Suprapubic skin (tissue), 4 donors: ENCODE measurements around the gene ABCC3. TPM values are rescaled to one million over a fixed set of nuclear protein-coding genes. Genes with fewer than 3 reads are reported as not detected.

Source experiments
- DNase-seq, 2 donors: peaks; one replicate each; pipeline ENCODE4 v3.0.0-alpha.2; 2019; ENCODE audit warnings: low spot score in 2 of 2
- H3K27ac ChIP-seq: fragments of 200-600 bp; sonication (generic); one replicate; pipeline ENCODE4 v1.5.1; 2019
- H3K27me3 ChIP-seq: fragments of 200-600 bp; sonication (generic); one replicate; pipeline ENCODE4 v1.5.1; 2019
- H3K36me3 ChIP-seq: fragments of 200-600 bp; sonication (generic); one replicate; pipeline ENCODE4 v1.5.1; 2019
- H3K4me1 ChIP-seq: fragments of 200-600 bp; sonication (generic); one replicate; pipeline ENCODE4 v1.5.1; 2019
- H3K4me3 ChIP-seq: fragments of 200-600 bp; sonication (generic); one replicate; pipeline ENCODE4 v1.5.1; 2019; ENCODE audit warnings: mild to moderate bottlenecking
- H3K9me3 ChIP-seq: fragments of 200-600 bp; sonication (generic); one replicate; pipeline ENCODE4 v1.5.1; 2019
- CTCF ChIP-seq, 2 donors: fragments of 200-600 bp in 1 of 2; fragments of 450-650 bp in 1 of 2; sonication (generic) in 1 of 2; IDR thresholded peaks; one replicate each; pipeline ENCODE4 v1.5.1; 2016 to 2019; ENCODE audit warnings: antibody characterized with exemption in 2 of 2, mild to moderate bottlenecking in 1 of 2, moderate library complexity in 1 of 2
- EP300 ChIP-seq: sonication (generic); formaldehyde crosslinking; IDR thresholded peaks from one replicate; pipeline ENCODE4 v1.6.1; 2017; ENCODE audit warnings: antibody characterized with exemption
- POLR2A ChIP-seq, 2 donors: fragments of 450-650 bp; IDR thresholded peaks; one replicate each; pipeline ENCODE4 v1.6.1; 2017; ENCODE audit warnings: antibody characterized with exemption in 2 of 2, mild to moderate bottlenecking in 2 of 2, moderate library complexity in 2 of 2
- POLR2AphosphoS5 ChIP-seq, 3 donors: sonication (generic); formaldehyde crosslinking; IDR thresholded peaks; one replicate each; pipeline ENCODE4 v1.6.1; 2017; ENCODE audit warnings: antibody characterized with exemption in 3 of 3
- WGBS: methylation state at CpG from one replicate; pipeline ENCODE4 v1.1.5; 2018; 5-methylcytosine and 5-hydroxymethylcytosine counted together
- total RNA-seq, 4 donors: library from RNA; depleted of rRNA; stranded (reverse); fragments of >200 nt; gene quantifications; one replicate each; pipeline ENCODE4 v1.1.0, GENCODE V29; 2016

The ABCC3 gene, protein sequence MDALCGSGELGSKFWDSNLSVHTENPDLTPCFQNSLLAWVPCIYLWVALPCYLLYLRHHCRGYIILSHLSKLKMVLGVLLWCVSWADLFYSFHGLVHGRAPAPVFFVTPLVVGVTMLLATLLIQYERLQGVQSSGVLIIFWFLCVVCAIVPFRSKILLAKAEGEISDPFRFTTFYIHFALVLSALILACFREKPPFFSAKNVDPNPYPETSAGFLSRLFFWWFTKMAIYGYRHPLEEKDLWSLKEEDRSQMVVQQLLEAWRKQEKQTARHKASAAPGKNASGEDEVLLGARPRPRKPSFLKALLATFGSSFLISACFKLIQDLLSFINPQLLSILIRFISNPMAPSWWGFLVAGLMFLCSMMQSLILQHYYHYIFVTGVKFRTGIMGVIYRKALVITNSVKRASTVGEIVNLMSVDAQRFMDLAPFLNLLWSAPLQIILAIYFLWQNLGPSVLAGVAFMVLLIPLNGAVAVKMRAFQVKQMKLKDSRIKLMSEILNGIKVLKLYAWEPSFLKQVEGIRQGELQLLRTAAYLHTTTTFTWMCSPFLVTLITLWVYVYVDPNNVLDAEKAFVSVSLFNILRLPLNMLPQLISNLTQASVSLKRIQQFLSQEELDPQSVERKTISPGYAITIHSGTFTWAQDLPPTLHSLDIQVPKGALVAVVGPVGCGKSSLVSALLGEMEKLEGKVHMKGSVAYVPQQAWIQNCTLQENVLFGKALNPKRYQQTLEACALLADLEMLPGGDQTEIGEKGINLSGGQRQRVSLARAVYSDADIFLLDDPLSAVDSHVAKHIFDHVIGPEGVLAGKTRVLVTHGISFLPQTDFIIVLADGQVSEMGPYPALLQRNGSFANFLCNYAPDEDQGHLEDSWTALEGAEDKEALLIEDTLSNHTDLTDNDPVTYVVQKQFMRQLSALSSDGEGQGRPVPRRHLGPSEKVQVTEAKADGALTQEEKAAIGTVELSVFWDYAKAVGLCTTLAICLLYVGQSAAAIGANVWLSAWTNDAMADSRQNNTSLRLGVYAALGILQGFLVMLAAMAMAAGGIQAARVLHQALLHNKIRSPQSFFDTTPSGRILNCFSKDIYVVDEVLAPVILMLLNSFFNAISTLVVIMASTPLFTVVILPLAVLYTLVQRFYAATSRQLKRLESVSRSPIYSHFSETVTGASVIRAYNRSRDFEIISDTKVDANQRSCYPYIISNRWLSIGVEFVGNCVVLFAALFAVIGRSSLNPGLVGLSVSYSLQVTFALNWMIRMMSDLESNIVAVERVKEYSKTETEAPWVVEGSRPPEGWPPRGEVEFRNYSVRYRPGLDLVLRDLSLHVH (N-terminal part only)
- 100 to 1,000 TPM in 1 of 4 donors, 10 to 100 TPM in 3; 31.7 to 113 (median 36.2) TPM for total RNA-seq

GRCh38 chr17:50634224-50634914, at the start of gene ABCC3:
TSS of gene ABCC3 (plus strand) at chr17:50634881. CDS start at chr17:50634937, 56 bp downstream.
- no peaks in the 10 kb centered on the region for H3K9me3 ChIP-seq
- WGBS: 22% methylated on average over 24 of the region's 48 CpGs
- TF ChIP-seq EP300 (no peak), CTCF (IDR thresholded peaks at IDR 0.05) (no peak), POLR2A (IDR thresholded peaks at IDR 0.05) (no peak), POLR2AphosphoS5 (IDR thresholded peaks at IDR 0.05) (no peak)
- H3K4me1 ChIP-seq: peaks cover 32% of the 10 kb centered on the region
- peak within 1 kb of the TSS; percentile 56 for H3K4me3 ChIP-seq
- H3K27ac ChIP-seq: no peak within 1 kb of the TSS
- peak in 1 of 2 donors; percentile 77 for DNase-seq
- H3K36me3 ChIP-seq: no peaks in the 10 kb centered on the region
- H3K27me3 ChIP-seq: no peaks in the 10 kb centered on the region

- WGBS: 76% methylated on average over 4 of the region's 4 CpGs
- DNase-seq: no peak
- Histone ChIP-seq H3K4me1 (peaks cover 12% of the 10 kb centered on the region), H3K4me3 (no peak overlapping the region), H3K36me3 (no peaks in the 10 kb centered on the region), H3K9me3 (no peaks in the 10 kb centered on the region), H3K27ac (no peak overlapping the region), H3K27me3 (peaks cover 5% of the 10 kb centered on the region)
- TF ChIP-seq POLR2A (IDR thresholded peaks at IDR 0.05) (no peak), CTCF (IDR thresholded peaks at IDR 0.05) (no peak)
These were observed 49.3 kb upstream of the ABCC3 start for GRCh38 chr17:50585346-50585745.

- H3K27ac ChIP-seq: no peak overlapping the region
- H3K4me1 ChIP-seq: peaks cover 14% of the 10 kb centered on the region
- no peaks in the 10 kb centered on the region for H3K36me3 ChIP-seq
- no peak for DNase-seq
- no peaks in the 10 kb centered on the region for H3K27me3 ChIP-seq
- no peak for TF ChIP-seq EP300
- no peak for TF ChIP-seq POLR2A (IDR thresholded peaks at IDR 0.05)
- TF ChIP-seq POLR2AphosphoS5 (IDR thresholded peaks at IDR 0.05): no peak
- no peak for TF ChIP-seq CTCF (IDR thresholded peaks at IDR 0.05)
- WGBS: 74% methylated on average over 8 of the region's 8 CpGs
- no peak overlapping the region for H3K4me3 ChIP-seq
- H3K9me3 ChIP-seq: no peaks in the 10 kb centered on the region
These were observed 48.8 kb upstream of the ABCC3 start for GRCh38 chr17:50585891-50586290.

GRCh38 chr17:50586421-50587247, 48.0 kb upstream of the ABCC3 start:
- DNase-seq: no peak
- no peaks in the 10 kb centered on the region for H3K9me3 ChIP-seq
- H3K27ac ChIP-seq: no peak overlapping the region
- H3K27me3 ChIP-seq: no peaks in the 10 kb centered on the region
- peaks cover 14% of the 10 kb centered on the region for H3K4me1 ChIP-seq
- no peaks in the 10 kb centered on the region for H3K36me3 ChIP-seq
- 90% methylated on average over 9 of the region's 9 CpGs for WGBS
- H3K4me3 ChIP-seq: no peak overlapping the region
- TF ChIP-seq POLR2AphosphoS5 (IDR thresholded peaks at IDR 0.05) (no peak), EP300 (no peak), POLR2A (IDR thresholded peaks at IDR 0.05) (no peak), CTCF (IDR thresholded peaks at IDR 0.05) (no peak)
